GM12878 (cell line): ENCODE results near the gene SNAPIN. TPM values are rescaled to one million over a fixed set of nuclear protein-coding genes. Genes with fewer than 3 reads are reported as not detected.

ENCODE experiments used
- ATAC-seq: fragments of 200-7000 bp; cut with Tn5 transposase; 3 replicates; pipeline ENCODE4 v1.9.1; 2020; ENCODE audit warnings: mild to moderate bottlenecking, moderate library complexity
- BruUV-seq: library from RNA; stranded (reverse); fragments of 400-500 nt; replicated peaks from 2 replicates; lab custom pipeline; 2021; lab: Mats Ljungman, UMichigan
- CTCF ChIA-PET: fragments of 300-600 bp; sonication (Branson Sonifier 250); formaldehyde crosslinking; extraction: SDS; loops from one replicate; lab custom pipeline; 2021; ENCODE audit warnings: inconsistent platforms; lab: Yijun Ruan, JAX
- POLR2A ChIA-PET: fragments of 350-600 bp; formaldehyde crosslinking; extraction: SDS; loops from one replicate; lab custom pipeline; 2021; ENCODE audit warnings: inconsistent platforms; lab: Charles Lee
- RAD21 ChIA-PET: fragments of 300-600 bp; sonication (Branson Sonifier 250); formaldehyde crosslinking; loops from one replicate; lab custom pipeline; 2023; ENCODE audit warnings: antibody characterized with exemption; ENCODE audit not compliant: unreplicated experiment; lab: Charles Lee
- SMC1A ChIA-PET: fragments of 300-600 bp; sonication (Branson Sonifier 250); formaldehyde crosslinking; loops from one replicate; lab custom pipeline; 2023; ENCODE audit not compliant: unreplicated experiment, uncharacterized antibody; lab: Charles Lee
- DNase-seq: peaks from one replicate; pipeline ENCODE4 v3.0.0-alpha.2; 2011; ENCODE audit warnings: low read depth, low spot score
- FAIRE-seq: peaks from 3 replicates; lab custom pipeline; 2011; peaks lifted over from hg19 to GRCh38; lab: Jason Lieb, UNC
- H2AFZ ChIP-seq: 2 replicates; pipeline ENCODE4 v1.6.0; 2011; ENCODE audit warnings: low read depth, low read length, control low read depth; ENCODE audit not compliant: control insufficient read depth
- H3K27ac ChIP-seq: 2 replicates; pipeline ENCODE4 v1.5.1; 2011; ENCODE audit warnings: control low read depth; ENCODE audit not compliant: control insufficient read depth, insufficient read depth
- H3K27me3 ChIP-seq, 2 experiments: replicated peaks in 1 of 2; 2 replicates each; pipeline versions ENCODE4 v1.6.0 to v1.6.1; 2011; ENCODE audit warnings: low read length in 1 of 2; ENCODE audit not compliant: control insufficient read depth in 2 of 2, insufficient read depth in 2 of 2
- H3K36me3 ChIP-seq, 2 experiments: 2 replicates each; pipeline ENCODE4 v1.5.1; 2011; ENCODE audit warnings: low read length in 1 of 2; ENCODE audit not compliant: control insufficient read depth in 2 of 2, insufficient read depth in 2 of 2
- H3K4me1 ChIP-seq: 2 replicates; pipeline ENCODE4 v1.6.1; 2011; ENCODE audit warnings: mild to moderate bottlenecking, low read length, moderate library complexity, mixed read lengths; ENCODE audit not compliant: control insufficient read depth, insufficient read depth
- H3K4me2 ChIP-seq: 2 replicates; pipeline ENCODE4 v1.6.0; 2011; ENCODE audit warnings: control low read depth; ENCODE audit not compliant: control insufficient read depth, insufficient read depth
- H3K4me3 ChIP-seq: fragments of 200-600 bp; sonication (generic); 2 replicates; pipeline ENCODE4 v1.5.1; 2016
- H3K79me2 ChIP-seq: 2 replicates; pipeline ENCODE4 v1.6.0; 2011; ENCODE audit warnings: low read length; ENCODE audit not compliant: control insufficient read depth, insufficient read depth
- H3K9ac ChIP-seq: 2 replicates; pipeline ENCODE4 v1.8.0; 2011; ENCODE audit warnings: low read length, control low read depth, mixed read lengths; ENCODE audit not compliant: control insufficient read depth, insufficient read depth
- H3K9me3 ChIP-seq: replicated peaks from 3 replicates; pipeline ENCODE4 v1.5.1; 2011; ENCODE audit warnings: mild to moderate bottlenecking, low read length; ENCODE audit not compliant: control insufficient read depth, insufficient read depth
- H4K20me1 ChIP-seq: 2 replicates; pipeline ENCODE4 v1.6.0; 2011; ENCODE audit not compliant: control insufficient read depth, insufficient read depth
- BACH1 ChIP-seq: fragments of 450-650 bp; IDR thresholded peaks from 2 replicates; pipeline ENCODE4 v1.6.1; 2017; ENCODE audit warnings: mild to moderate bottlenecking, borderline replicate concordance
- KAT2A ChIP-seq: conservative IDR thresholded peaks from 2 replicates; pipeline ENCODE4 v1.6.1; 2011; ENCODE audit warnings: low read depth, low read length; ENCODE audit not compliant: control insufficient read depth
- RAD21 ChIP-seq: IDR thresholded peaks from 2 replicates; pipeline ENCODE4 v1.6.1; 2011; ENCODE audit warnings: mild to moderate bottlenecking, low read depth, low read length, moderate library complexity; ENCODE audit not compliant: insufficient read depth
- STAT1 ChIP-seq: fragments of 450-650 bp; conservative IDR thresholded peaks from 2 replicates; pipeline ENCODE4 v1.6.1; 2014; ENCODE audit warnings: antibody characterized with exemption, mild to moderate bottlenecking
- ZSCAN29 ChIP-seq: fragments of 450-650 bp; IDR thresholded peaks from 2 replicates; pipeline ENCODE4 v1.6.1; 2017; ENCODE audit warnings: mild to moderate bottlenecking, moderate library complexity
- WGBS: methylation state at CpG from one replicate; pipeline ENCODE4 v1.1.6; 2016; ENCODE audit warnings: low lambda C conversion rate; ENCODE audit not compliant: insufficient replicate concordance, insufficient coverage; ENCODE audit errors: missing lambda C conversion rate; 5-methylcytosine and 5-hydroxymethylcytosine counted together
- in situ Hi-C: fragments of 300-500 bp; cut with MboI; formaldehyde crosslinking; loops from 9 replicates; pipeline ENCODE4 v1.14.3; 2018; ENCODE audit warnings: mixed read lengths
- intact Hi-C: fragments of 100-400 bp; cut with micrococcal nuclease; formaldehyde crosslinking; loops from one replicate; pipeline ENCODE4 v1.14.2; 2022; ENCODE audit not compliant: unreplicated experiment
- polyA plus RNA-seq, 11 experiments: library from polyadenylated mRNA; depleted of rRNA in 4 of 11; unstranded in 6 of 11; stranded (reverse) in 5 of 11; fragments of >200 nt; fragmentation: Nextera tagmentation in 4 of 11; fragmentation: Illumina TruSeq in 1 of 11; extraction: Ambion mirVana in 4 of 11; extraction: Trizol in 1 of 11; gene quantifications; 1 replicate in 1 of 11; 2 replicates in 10 of 11; pipeline versions ENCODE4 v1.2.1 to v1.2.3, GENCODE V29; 2011 to 2016; ENCODE audit warnings: inconsistent platforms in 2 of 11, missing spikeins in 2 of 11, low read depth in 1 of 11
- total RNA-seq, 4 experiments: library from RNA; depleted of rRNA in 3 of 4; stranded (reverse); fragments of >200 nt in 3 of 4; fragmentation: Illumina TruSeq in 1 of 4; extraction: Trizol in 1 of 4; gene quantifications; 2 replicates each; pipeline versions ENCODE4 v1.2.1 to v1.2.3, GENCODE V29; 2013 to 2021
- TF ChIP-seq, protein P1 (sequence below): fragments of 450-650 bp; IDR thresholded peaks from 2 replicates; pipeline ENCODE4 v1.6.1; 2017; ENCODE audit warnings: mild to moderate bottlenecking, moderate library complexity
- TF ChIP-seq, protein P2 (sequence below): fragments of 450-650 bp; formaldehyde crosslinking; IDR thresholded peaks from 2 replicates; pipeline ENCODE4 v1.4.0; 2020; ENCODE audit warnings: mild to moderate bottlenecking, moderate library complexity

The SNAPIN gene
- total and polyA plus RNA-seq, 10 of the 15 experiments (the other 5 are each of a cell fraction or from before 2014, with no cell fraction given) = 12.4 to 78.1 (median 38.6) TPM

DNA sequence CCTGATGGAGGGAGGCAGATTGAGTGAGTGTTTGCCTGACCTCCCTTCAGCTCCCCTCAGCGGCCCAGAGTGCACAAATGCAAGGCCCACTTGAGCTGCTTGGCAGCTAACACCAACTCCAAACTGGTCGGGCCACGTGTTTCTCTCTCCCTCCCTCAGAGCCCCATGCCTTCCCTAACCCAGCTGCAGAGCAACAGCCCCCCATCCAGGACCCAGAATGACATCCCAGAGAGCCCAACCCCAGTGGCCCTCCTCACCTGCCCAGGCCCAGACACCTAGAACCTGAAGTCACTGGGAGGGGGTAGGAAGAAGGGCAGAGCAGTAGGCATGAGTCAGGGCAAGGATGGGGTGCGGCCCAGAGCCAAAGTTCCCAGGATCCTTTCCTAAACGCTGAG is 41.6 kb upstream of the SNAPIN start:
- no peaks in the 10 kb centered on the region for H3K79me2 ChIP-seq
- DNase-seq = no peak
- intact Hi-C loops (loop anchor here (1.0 to 2.0 kb wide), 2 partner anchors 45 to 106 kb away; no protein-coding TSS in a partner anchor), in situ Hi-C loops (no loop called here)
- H3K4me1 ChIP-seq = peaks cover 14% of the 10 kb centered on the region
- no peak overlapping the region for H3K27ac ChIP-seq
- peak overlapping the region; percentile 48 for H2AFZ ChIP-seq
- H3K9ac ChIP-seq = no peak overlapping the region
- no peak for ATAC-seq
- no peak overlapping the region for H3K4me2 ChIP-seq
- RAD21 ChIA-PET = interaction anchor here (1.0 to 6.2 kb wide), 7 partner anchors 10 to 85 kb away, joined by 4 to 60 read pairs (median 9); partner anchors contain the start of genes CHTOP and S100A13
- no TSS peak for BruUV-seq
- no peak overlapping the region for H3K4me3 ChIP-seq
- POLR2A ChIA-PET = interaction anchor here (1.3 kb wide), 1 partner anchor 17 kb away, joined by 5 read pairs; the partner anchor contains the start of gene CHTOP
- SMC1A ChIA-PET = interaction anchor here (0.7 to 5.0 kb wide), 8 partner anchors 10 to 106 kb away, joined by 3 to 36 read pairs (median 6); partner anchors contain the start of gene S100A1
- FAIRE-seq = peak; percentile 27
- no peaks in the 10 kb centered on the region for H4K20me1 ChIP-seq
- no peaks in the 10 kb centered on the region for H3K36me3 ChIP-seq
- CTCF ChIA-PET = interaction anchor here (1.0 to 7.8 kb wide), 11 partner anchors 11 to 106 kb away, joined by 3 to 106 read pairs (median 11); partner anchors contain the start of genes CHTOP, S100A1, S100A13 and S100A6
- H3K27me3 ChIP-seq = no peaks in the 10 kb centered on the region
- WGBS = 70% methylated on average over 5 of the region's 5 CpGs
- no peak for TF ChIP-seq KAT2A
- H3K9me3 ChIP-seq = no peaks in the 10 kb centered on the region

DNA sequence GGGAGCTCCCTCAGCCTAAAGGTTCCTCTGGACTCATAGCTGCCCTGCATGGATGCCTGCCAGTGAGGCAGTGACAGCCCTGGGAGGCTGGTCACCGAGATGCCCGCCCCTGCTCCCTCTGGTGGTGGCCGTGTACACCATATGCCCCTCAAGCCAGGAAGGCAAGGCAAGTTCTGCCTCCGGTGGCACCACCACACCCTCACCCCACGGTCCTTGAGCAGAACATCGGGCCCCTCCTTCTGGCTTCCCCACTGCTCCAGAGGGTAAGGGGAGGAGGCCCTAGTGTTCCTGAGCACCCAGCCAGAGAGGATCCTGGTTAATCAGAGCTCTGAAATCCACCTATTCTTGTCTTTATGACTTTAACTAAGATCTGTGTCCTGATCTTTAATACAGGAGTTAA is 40.8 kb upstream of the SNAPIN start:
- FAIRE-seq = no peak
- CTCF ChIA-PET = interaction anchor here (0.6 to 7.8 kb wide), 16 partner anchors 11 to 1212 kb away, joined by 3 to 106 read pairs (median 4); partner anchors contain the start of genes CHTOP, S100A1, S100A13 and S100A6
- peak; percentile 94 for ATAC-seq
- TF ChIP-seq, protein P1, sequence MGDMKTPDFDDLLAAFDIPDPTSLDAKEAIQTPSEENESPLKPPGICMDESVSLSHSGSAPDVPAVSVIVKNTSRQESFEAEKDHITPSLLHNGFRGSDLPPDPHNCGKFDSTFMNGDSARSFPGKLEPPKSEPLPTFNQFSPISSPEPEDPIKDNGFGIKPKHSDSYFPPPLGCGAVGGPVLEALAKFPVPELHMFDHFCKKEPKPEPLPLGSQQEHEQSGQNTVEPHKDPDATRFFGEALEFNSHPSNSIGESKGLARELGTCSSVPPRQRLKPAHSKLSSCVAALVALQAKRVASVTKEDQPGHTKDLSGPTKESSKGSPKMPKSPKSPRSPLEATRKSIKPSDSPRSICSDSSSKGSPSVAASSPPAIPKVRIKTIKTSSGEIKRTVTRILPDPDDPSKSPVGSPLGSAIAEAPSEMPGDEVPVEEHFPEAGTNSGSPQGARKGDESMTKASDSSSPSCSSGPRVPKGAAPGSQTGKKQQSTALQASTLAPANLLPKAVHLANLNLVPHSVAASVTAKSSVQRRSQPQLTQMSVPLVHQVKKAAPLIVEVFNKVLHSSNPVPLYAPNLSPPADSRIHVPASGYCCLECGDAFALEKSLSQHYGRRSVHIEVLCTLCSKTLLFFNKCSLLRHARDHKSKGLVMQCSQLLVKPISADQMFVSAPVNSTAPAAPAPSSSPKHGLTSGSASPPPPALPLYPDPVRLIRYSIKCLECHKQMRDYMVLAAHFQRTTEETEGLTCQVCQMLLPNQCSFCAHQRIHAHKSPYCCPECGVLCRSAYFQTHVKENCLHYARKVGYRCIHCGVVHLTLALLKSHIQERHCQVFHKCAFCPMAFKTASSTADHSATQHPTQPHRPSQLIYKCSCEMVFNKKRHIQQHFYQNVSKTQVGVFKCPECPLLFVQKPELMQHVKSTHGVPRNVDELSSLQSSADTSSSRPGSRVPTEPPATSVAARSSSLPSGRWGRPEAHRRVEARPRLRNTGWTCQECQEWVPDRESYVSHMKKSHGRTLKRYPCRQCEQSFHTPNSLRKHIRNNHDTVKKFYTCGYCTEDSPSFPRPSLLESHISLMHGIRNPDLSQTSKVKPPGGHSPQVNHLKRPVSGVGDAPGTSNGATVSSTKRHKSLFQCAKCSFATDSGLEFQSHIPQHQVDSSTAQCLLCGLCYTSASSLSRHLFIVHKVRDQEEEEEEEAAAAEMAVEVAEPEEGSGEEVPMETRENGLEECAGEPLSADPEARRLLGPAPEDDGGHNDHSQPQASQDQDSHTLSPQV = no peak
- TF ChIP-seq RAD21 (peak; percentile 36; the same call in 1 of the 2 replicates), STAT1 (no peak), ZSCAN29 (no peak), BACH1 (no peak)
- TF ChIP-seq, protein P2, sequence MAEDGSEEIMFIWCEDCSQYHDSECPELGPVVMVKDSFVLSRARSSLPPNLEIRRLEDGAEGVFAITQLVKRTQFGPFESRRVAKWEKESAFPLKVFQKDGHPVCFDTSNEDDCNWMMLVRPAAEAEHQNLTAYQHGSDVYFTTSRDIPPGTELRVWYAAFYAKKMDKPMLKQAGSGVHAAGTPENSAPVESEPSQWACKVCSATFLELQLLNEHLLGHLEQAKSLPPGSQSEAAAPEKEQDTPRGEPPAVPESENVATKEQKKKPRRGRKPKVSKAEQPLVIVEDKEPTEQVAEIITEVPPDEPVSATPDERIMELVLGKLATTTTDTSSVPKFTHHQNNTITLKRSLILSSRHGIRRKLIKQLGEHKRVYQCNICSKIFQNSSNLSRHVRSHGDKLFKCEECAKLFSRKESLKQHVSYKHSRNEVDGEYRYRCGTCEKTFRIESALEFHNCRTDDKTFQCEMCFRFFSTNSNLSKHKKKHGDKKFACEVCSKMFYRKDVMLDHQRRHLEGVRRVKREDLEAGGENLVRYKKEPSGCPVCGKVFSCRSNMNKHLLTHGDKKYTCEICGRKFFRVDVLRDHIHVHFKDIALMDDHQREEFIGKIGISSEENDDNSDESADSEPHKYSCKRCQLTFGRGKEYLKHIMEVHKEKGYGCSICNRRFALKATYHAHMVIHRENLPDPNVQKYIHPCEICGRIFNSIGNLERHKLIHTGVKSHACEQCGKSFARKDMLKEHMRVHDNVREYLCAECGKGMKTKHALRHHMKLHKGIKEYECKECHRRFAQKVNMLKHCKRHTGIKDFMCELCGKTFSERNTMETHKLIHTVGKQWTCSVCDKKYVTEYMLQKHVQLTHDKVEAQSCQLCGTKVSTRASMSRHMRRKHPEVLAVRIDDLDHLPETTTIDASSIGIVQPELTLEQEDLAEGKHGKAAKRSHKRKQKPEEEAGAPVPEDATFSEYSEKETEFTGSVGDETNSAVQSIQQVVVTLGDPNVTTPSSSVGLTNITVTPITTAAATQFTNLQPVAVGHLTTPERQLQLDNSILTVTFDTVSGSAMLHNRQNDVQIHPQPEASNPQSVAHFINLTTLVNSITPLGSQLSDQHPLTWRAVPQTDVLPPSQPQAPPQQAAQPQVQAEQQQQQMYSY = no peak

More for the DNA sequence above, 40.8 kb upstream of the SNAPIN start:
- POLR2A ChIA-PET = interaction anchor here (1.3 kb wide), 1 partner anchor 16 kb away, joined by 5 read pairs; the partner anchor contains the start of gene CHTOP
- Histone ChIP-seq H4K20me1 (no peaks in the 10 kb centered on the region), H2AFZ (peak overlapping the region; percentile 65; the same call in 1 of the 2 replicates), H3K79me2 (no peaks in the 10 kb centered on the region), H3K4me2 (no peak overlapping the region), H3K4me1 (peaks cover 14% of the 10 kb centered on the region), H3K4me3 (no peak overlapping the region), H3K9ac (no peak overlapping the region), H3K27me3 (no peaks in the 10 kb centered on the region), H3K9me3 (no peaks in the 10 kb centered on the region), H3K27ac (no peak overlapping the region), H3K36me3 (no peaks in the 10 kb centered on the region)
- intact Hi-C loops = loop anchor here (1.0 to 2.0 kb wide), 2 partner anchors 45 to 107 kb away; no protein-coding TSS in a partner anchor
- WGBS = 11% methylated on average over 6 of the region's 6 CpGs
- no TSS peak for BruUV-seq
- in situ Hi-C loops = no loop called here
- SMC1A ChIA-PET = interaction anchor here (0.8 to 5.0 kb wide), 9 partner anchors 11 to 107 kb away, joined by 4 to 36 read pairs (median 10); partner anchors contain the start of gene S100A1
- no peak for DNase-seq
- RAD21 ChIA-PET = interaction anchor here (1.0 to 6.2 kb wide), 7 partner anchors 9 to 107 kb away, joined by 3 to 60 read pairs (median 4); partner anchors contain the start of genes CHTOP, S100A13 and S100A6
